Endothelial cell of umbilical vein (primary cell): ENCODE measurements around the gene INO80B. TPM values are rescaled to one million over a fixed set of nuclear protein-coding genes. Genes with fewer than 3 reads are reported as not detected.

ENCODE experiments used
- BruUV-seq: library from RNA; stranded (reverse); fragments of 400-500 nt; replicated peaks from 2 replicates; lab custom pipeline; 2021; lab: Mats Ljungman, UMichigan
- CTCF ChIA-PET: fragments of 300-600, 350-600 bp; sonication (Branson Sonifier 250); formaldehyde crosslinking; loops from one replicate; lab custom pipeline; 2021; ENCODE audit warnings: antibody characterized with exemption, inconsistent platforms; lab: Charles Lee
- POLR2A ChIA-PET: fragments of 300-600, 350-600 bp; sonication (Branson Sonifier 250); formaldehyde crosslinking; loops from one replicate; lab custom pipeline; 2021; ENCODE audit warnings: antibody characterized with exemption, inconsistent platforms; lab: Charles Lee
- DNase-seq: peaks from one replicate; pipeline ENCODE4 v3.0.0-alpha.2; 2011; ENCODE audit warnings: low read depth, low spot score
- FAIRE-seq: peaks from 2 replicates; lab custom pipeline; 2011; peaks lifted over from hg19 to GRCh38; lab: Jason Lieb, UNC
- H2AFZ ChIP-seq: 2 replicates; pipeline ENCODE4 v1.6.0; 2012; ENCODE audit warnings: low read depth, low read length, control low read depth, inconsistent platforms
- H3K27ac ChIP-seq: 2 replicates; pipeline ENCODE4 v1.5.1; 2011; ENCODE audit warnings: low read depth, mild to moderate bottlenecking, control low read depth, low read length, moderate library complexity; ENCODE audit not compliant: insufficient read depth
- H3K27me3 ChIP-seq, 2 experiments: 2 replicates each; pipeline versions ENCODE4 v1.6.0 to v1.6.1; 2011; ENCODE audit warnings: low read length in 2 of 2, mixed read lengths in 1 of 2; ENCODE audit not compliant: control insufficient read depth in 2 of 2, insufficient read depth in 2 of 2
- H3K36me3 ChIP-seq, 2 experiments: 2 replicates in 1 of 2; 3 replicates in 1 of 2; pipeline ENCODE4 v1.5.1; 2011; ENCODE audit warnings: low read length in 2 of 2, mild to moderate bottlenecking in 1 of 2, moderate library complexity in 1 of 2; ENCODE audit not compliant: control insufficient read depth in 2 of 2, insufficient read depth in 2 of 2; ENCODE audit errors: extremely low read depth in 1 of 2
- H3K4me1 ChIP-seq: 3 replicates; pipeline ENCODE4 v1.5.1; 2011; ENCODE audit warnings: mild to moderate bottlenecking, low read length; ENCODE audit not compliant: control insufficient read depth, insufficient read depth; ENCODE audit errors: extremely low read depth
- H3K4me2 ChIP-seq: 2 replicates; pipeline ENCODE4 v1.6.1; 2011; ENCODE audit warnings: low read length, control low read depth, mixed read lengths; ENCODE audit not compliant: insufficient read depth
- H3K4me3 ChIP-seq, 3 experiments: fragments of 200-600 bp in 1 of 3; sonication (generic), shearing (Covaris generic) in 1 of 3; replicated peaks in 1 of 3; 2 replicates each; pipeline ENCODE4 v1.5.1; 2011 to 2016; ENCODE audit warnings: control low read depth in 3 of 3, low read length in 3 of 3, mild to moderate bottlenecking in 2 of 3, inconsistent platforms in 1 of 3, low read depth in 1 of 3, moderate library complexity in 1 of 3; ENCODE audit not compliant: insufficient read depth in 1 of 3
- H3K79me2 ChIP-seq: 2 replicates; pipeline ENCODE4 v1.6.0; 2012; ENCODE audit warnings: low read length, inconsistent platforms; ENCODE audit not compliant: control insufficient read depth, insufficient read depth
- H3K9ac ChIP-seq: replicated peaks from 2 replicates; pipeline ENCODE3; 2011; ENCODE audit warnings: low read length, control low read depth; ENCODE audit not compliant: insufficient read depth; ENCODE audit errors: extremely low read depth
- H3K9me1 ChIP-seq: replicated peaks from 3 replicates; pipeline ENCODE4 v1.6.0; 2011; ENCODE audit warnings: mild to moderate bottlenecking, low read length; ENCODE audit not compliant: control insufficient read depth, insufficient read depth; ENCODE audit errors: extremely low read depth
- H3K9me3 ChIP-seq: replicated peaks from 2 replicates; pipeline ENCODE4 v1.5.1; 2012; ENCODE audit warnings: low read length, inconsistent platforms; ENCODE audit not compliant: control insufficient read depth, insufficient read depth
- H4K20me1 ChIP-seq: replicated peaks from 2 replicates; pipeline ENCODE3; 2011; ENCODE audit warnings: mild to moderate bottlenecking, low read length; ENCODE audit not compliant: control insufficient read depth, insufficient read depth; ENCODE audit errors: extremely low read depth
- EZH2 ChIP-seq: IDR thresholded peaks from 2 replicates; pipeline ENCODE4 v1.6.1; 2012; ENCODE audit warnings: borderline replicate concordance, low read depth, mild to moderate bottlenecking, moderate library complexity, low read length, inconsistent platforms; ENCODE audit not compliant: severe bottlenecking
- JUN ChIP-seq: IDR thresholded peaks from 2 replicates; pipeline ENCODE4 v1.6.1; 2011; ENCODE audit warnings: borderline replicate concordance, low read depth; ENCODE audit not compliant: insufficient read length, insufficient read depth
- POLR2A ChIP-seq: IDR thresholded peaks from 2 replicates; pipeline ENCODE4 v1.6.1; 2012; ENCODE audit warnings: low read depth, mild to moderate bottlenecking, control low read depth, low read length
- POLR2AphosphoS5 ChIP-seq: IDR thresholded peaks from 2 replicates; pipeline ENCODE4 v1.6.1; 2012; ENCODE audit warnings: low read depth, mild to moderate bottlenecking, control low read depth, low read length, moderate library complexity; ENCODE audit not compliant: insufficient read depth
- dilution Hi-C: fragments of 300-500 bp; cut with MboI; formaldehyde crosslinking; loops from one replicate; pipeline ENCODE4 v1.15.0; 2019; ENCODE audit warnings: low sequenced_read_pairs; ENCODE audit not compliant: extremely low pct_ligation_motif_present
- intact Hi-C: fragments of 100-400 bp; cut with micrococcal nuclease; formaldehyde crosslinking; loops from one replicate; pipeline ENCODE4 v1.10.0; 2022
- polyA plus RNA-seq, 4 experiments: library from polyadenylated mRNA; depleted of rRNA in 3 of 4; stranded (reverse) in 3 of 4; unstranded in 1 of 4; fragments of >200 nt; gene quantifications; 2 replicates each; pipeline versions ENCODE4 v1.2.1 to v1.2.3, GENCODE V29; 2011 to 2012; ENCODE audit warnings: missing spikeins in 1 of 4
- total RNA-seq: library from RNA; stranded (reverse); gene quantifications from 2 replicates; pipeline ENCODE4 v1.2.3, GENCODE V29; 2021
- TF ChIP-seq, protein P1 (sequence below): IDR thresholded peaks from 2 replicates; pipeline ENCODE4 v1.6.1; 2011; ENCODE audit not compliant: insufficient read depth, insufficient read length
- TF ChIP-seq, protein P2 (sequence below), 2 donors: IDR thresholded peaks; 1 replicate in 1 of 2; 2 replicates in 1 of 2; pipeline ENCODE4 v1.5.1; 2011; ENCODE audit warnings: low read length in 2 of 2, mild to moderate bottlenecking in 2 of 2, moderate library complexity in 2 of 2, control low read depth in 1 of 2, inconsistent platforms in 1 of 2, low read depth in 1 of 2; ENCODE audit not compliant: insufficient read depth in 1 of 2; ENCODE audit errors: extremely low read depth in 1 of 2

The INO80B gene
- total and polyA plus RNA-seq, 2 donors (not counting 3 experiments of a cell fraction or from before 2014, with no cell fraction given): 15.1 to 24.2 TPM

DNA sequence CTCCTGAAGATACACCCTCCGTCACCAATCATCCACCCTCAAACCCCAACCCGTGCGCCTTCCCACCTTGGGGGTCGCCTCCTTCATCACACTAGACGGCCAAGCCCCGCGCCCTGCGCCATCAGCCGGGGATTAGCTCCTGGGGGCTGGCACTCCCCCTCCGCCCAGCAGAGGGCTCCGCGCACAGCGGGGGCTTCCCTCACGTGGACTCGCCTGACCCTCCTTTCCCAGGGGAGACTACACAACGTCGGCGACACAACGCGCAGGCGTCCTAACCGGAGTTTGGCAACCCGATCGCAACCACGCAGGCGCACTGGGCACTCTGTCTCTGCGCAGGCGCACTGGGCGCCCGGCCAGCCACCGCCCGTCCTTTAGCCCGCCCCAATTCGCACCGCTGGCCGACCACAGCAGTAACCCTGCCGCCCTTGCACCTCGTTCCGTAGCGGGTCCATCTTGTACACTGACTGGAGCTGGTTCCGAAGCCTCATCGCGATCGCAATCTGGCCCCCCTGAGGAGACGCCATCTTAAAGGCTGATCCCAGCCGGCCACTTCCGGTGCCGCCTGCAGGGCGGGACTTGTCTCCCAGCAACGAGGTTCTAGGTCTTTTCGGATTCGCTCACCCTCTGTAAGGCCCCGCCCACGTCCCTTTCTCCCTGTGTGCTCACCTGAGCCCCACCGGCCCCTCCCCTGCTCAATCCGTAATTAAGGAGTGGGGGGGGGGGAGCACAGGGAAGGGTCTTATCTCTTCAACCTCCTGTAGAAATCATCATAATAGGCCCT is 52.4 kb downstream of the INO80B start, which contains the start of gene PCGF1:
Gene PCGF1 (minus strand): TSS at position 551 of the 781 bp plus-strand sequence. CDS start 27 bp downstream, at position 524.
- peaks cover 4% of the 10 kb centered on the region for H3K79me2 ChIP-seq
- dilution Hi-C loops (no loop called here), intact Hi-C loops (loop anchor here (1.0 to 2.0 kb wide), 4 partner anchors 22 to 80 kb away; partner anchors contain the start of genes AUP1, DOK1, HTRA2 and TTC31)
- FAIRE-seq (peak; percentile 98), DNase-seq (peak; percentile 98)
- no peaks in the 10 kb centered on the region for H4K20me1 ChIP-seq
- peak within 1 kb of the TSS; percentile 3 to 75 (median 37) for H3K4me3 ChIP-seq
- peak within 1 kb of the TSS; percentile 29 for H2AFZ ChIP-seq
- H3K36me3 ChIP-seq: peaks cover 0 to 4% of the 10 kb centered on the region in 2 experiments
- peak within 1 kb of the TSS; percentile 66 for H3K4me2 ChIP-seq
- peaks cover 31 to 40% of the 10 kb centered on the region in 2 experiments for H3K27me3 ChIP-seq
- no peaks in the 10 kb centered on the region for H3K9me1 ChIP-seq
- CTCF ChIA-PET: interaction anchor here (0.6 to 2.5 kb wide), 9 partner anchors 8 to 86 kb away, joined by 3 to 15 read pairs (median 5); partner anchors contain the start of genes AUP1, CCDC142, HTRA2 and LBX2
- peak within 1 kb of the TSS; percentile 69 for H3K9ac ChIP-seq
- BruUV-seq: no TSS peak
- POLR2A ChIA-PET: no interaction called here
- no peaks in the 10 kb centered on the region for H3K9me3 ChIP-seq
- peak within 1 kb of the TSS; percentile 54 for H3K27ac ChIP-seq
- peaks cover 27% of the 10 kb centered on the region for H3K4me1 ChIP-seq
- TF ChIP-seq POLR2AphosphoS5 (peak; percentile 66), EZH2 (no peak), POLR2A (peak; percentile 75), JUN (no peak)
- TF ChIP-seq, protein P1, sequence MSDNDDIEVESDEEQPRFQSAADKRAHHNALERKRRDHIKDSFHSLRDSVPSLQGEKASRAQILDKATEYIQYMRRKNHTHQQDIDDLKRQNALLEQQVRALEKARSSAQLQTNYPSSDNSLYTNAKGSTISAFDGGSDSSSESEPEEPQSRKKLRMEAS: peak; percentile 68
- TF ChIP-seq, protein P2, sequence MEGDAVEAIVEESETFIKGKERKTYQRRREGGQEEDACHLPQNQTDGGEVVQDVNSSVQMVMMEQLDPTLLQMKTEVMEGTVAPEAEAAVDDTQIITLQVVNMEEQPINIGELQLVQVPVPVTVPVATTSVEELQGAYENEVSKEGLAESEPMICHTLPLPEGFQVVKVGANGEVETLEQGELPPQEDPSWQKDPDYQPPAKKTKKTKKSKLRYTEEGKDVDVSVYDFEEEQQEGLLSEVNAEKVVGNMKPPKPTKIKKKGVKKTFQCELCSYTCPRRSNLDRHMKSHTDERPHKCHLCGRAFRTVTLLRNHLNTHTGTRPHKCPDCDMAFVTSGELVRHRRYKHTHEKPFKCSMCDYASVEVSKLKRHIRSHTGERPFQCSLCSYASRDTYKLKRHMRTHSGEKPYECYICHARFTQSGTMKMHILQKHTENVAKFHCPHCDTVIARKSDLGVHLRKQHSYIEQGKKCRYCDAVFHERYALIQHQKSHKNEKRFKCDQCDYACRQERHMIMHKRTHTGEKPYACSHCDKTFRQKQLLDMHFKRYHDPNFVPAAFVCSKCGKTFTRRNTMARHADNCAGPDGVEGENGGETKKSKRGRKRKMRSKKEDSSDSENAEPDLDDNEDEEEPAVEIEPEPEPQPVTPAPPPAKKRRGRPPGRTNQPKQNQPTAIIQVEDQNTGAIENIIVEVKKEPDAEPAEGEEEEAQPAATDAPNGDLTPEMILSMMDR (IDR thresholded peaks at IDR 0.05; ENCODE audit: extremely low read depth in 1 of 2, insufficient read depth in 1 of 2, low read depth in 1 of 2, low read length in 2 of 2): peak; percentile 41 to 81

Other genes starting within 250 kb of the INO80B start
- 0.97 and 1.2 TPM in 2 replicates for gene SLC4A5, start 111.7 kb upstream of the INO80B start, total RNA-seq
- 0.12 and 0.21 TPM in 2 replicates for gene SLC4A5, start 111.7 kb upstream of the INO80B start, polyA plus RNA-seq
- 165 and 170 TPM in 2 replicates for gene DCTN1, start 74.8 kb upstream of the INO80B start, total RNA-seq
- gene DCTN1, start 74.8 kb upstream of the INO80B start, polyA plus RNA-seq: 120 and 130 TPM in 2 replicates
- gene C2orf81, start 33.5 kb upstream of the INO80B start, total RNA-seq: 0.51 and 0.71 TPM in 2 replicates
- gene C2orf81, start 33.5 kb upstream of the INO80B start, polyA plus RNA-seq: 0.16 and 0.17 TPM in 2 replicates
- gene WDR54, start 33.4 kb upstream of the INO80B start, total RNA-seq: 21.7 and 24.9 TPM in 2 replicates
- 46.3 and 53.0 TPM in 2 replicates for gene WDR54, start 33.4 kb upstream of the INO80B start, polyA plus RNA-seq
- 19.8 and 20.0 TPM in 2 replicates for gene RTKN, start 13.2 kb upstream of the INO80B start, total RNA-seq
- gene RTKN, start 13.2 kb upstream of the INO80B start, polyA plus RNA-seq: 20.7 and 27.5 TPM in 2 replicates
- 44.5 and 50.5 TPM in 2 replicates for gene WBP1, start 3.4 kb downstream of the INO80B start, total RNA-seq
- gene WBP1, start 3.4 kb downstream of the INO80B start, polyA plus RNA-seq: 209 and 241 TPM in 2 replicates
- gene MOGS, start 10.3 kb downstream of the INO80B start, total RNA-seq: 78.3 and 79.9 TPM in 2 replicates
- 75.9 and 88.0 TPM in 2 replicates for gene MOGS, start 10.3 kb downstream of the INO80B start, polyA plus RNA-seq
- 69.7 and 70.4 TPM in 2 replicates for gene MRPL53, start 17.6 kb downstream of the INO80B start, total RNA-seq
- gene MRPL53, start 17.6 kb downstream of the INO80B start, polyA plus RNA-seq: 68.7 and 107 TPM in 2 replicates
- 20.3 and 23.8 TPM in 2 replicates for gene CCDC142, start 27.9 kb downstream of the INO80B start, total RNA-seq
- gene CCDC142, start 27.9 kb downstream of the INO80B start, polyA plus RNA-seq: 12.8 and 13.5 TPM in 2 replicates
- gene TTC31, start 28.0 kb downstream of the INO80B start, total RNA-seq: 20.1 and 21.8 TPM in 2 replicates
- 24.1 and 24.8 TPM in 2 replicates for gene TTC31, start 28.0 kb downstream of the INO80B start, polyA plus RNA-seq
- 3.8 and 4.3 TPM in 2 replicates for gene LBX2, start 44.5 kb downstream of the INO80B start, total RNA-seq
- gene LBX2, start 44.5 kb downstream of the INO80B start, polyA plus RNA-seq: 2.8 and 4.0 TPM in 2 replicates
- 17.4 and 21.0 TPM in 2 replicates for gene PCGF1, start 52.6 kb downstream of the INO80B start, total RNA-seq
- gene PCGF1, start 52.6 kb downstream of the INO80B start, polyA plus RNA-seq: 17.4 and 19.2 TPM in 2 replicates
- gene TLX2, start 59.4 kb downstream of the INO80B start, total RNA-seq: not detected in 2 replicates
- not detected in 2 replicates for gene TLX2, start 59.4 kb downstream of the INO80B start, polyA plus RNA-seq
- gene DQX1, start 71.1 kb downstream of the INO80B start, total RNA-seq: 0.44 and 0.69 TPM in 2 replicates
- gene DQX1, start 71.1 kb downstream of the INO80B start, polyA plus RNA-seq: 0.03 and 0.06 TPM in 2 replicates
- 103 and 109 TPM in 2 replicates for gene AUP1, start 74.6 kb downstream of the INO80B start, total RNA-seq
- gene AUP1, start 74.6 kb downstream of the INO80B start, polyA plus RNA-seq: 187 and 203 TPM in 2 replicates
- gene HTRA2, start 74.8 kb downstream of the INO80B start, total RNA-seq: 32.6 and 34.3 TPM in 2 replicates
- 52.8 and 54.1 TPM in 2 replicates for gene HTRA2, start 74.8 kb downstream of the INO80B start, polyA plus RNA-seq
- gene LOXL3, start 98.9 kb downstream of the INO80B start, total RNA-seq: 0.95 and 0.97 TPM in 2 replicates
- gene LOXL3, start 98.9 kb downstream of the INO80B start, polyA plus RNA-seq: 1.1 and 1.3 TPM in 2 replicates
- gene DOK1, start 99.6 kb downstream of the INO80B start, total RNA-seq: 12.7 and 14.3 TPM in 2 replicates
- gene DOK1, start 99.6 kb downstream of the INO80B start, polyA plus RNA-seq: 10.4 and 13.8 TPM in 2 replicates
- not detected in 2 replicates for gene M1AP, start 193.2 kb downstream of the INO80B start, total RNA-seq
- gene M1AP, start 193.2 kb downstream of the INO80B start, polyA plus RNA-seq: 0.04 TPM in 1 of 2 replicates, not detected in the other
- gene SEMA4F, start 199.2 kb downstream of the INO80B start, total RNA-seq: 5.9 and 6.0 TPM in 2 replicates
- 4.9 and 5.3 TPM in 2 replicates for gene SEMA4F, start 199.2 kb downstream of the INO80B start, polyA plus RNA-seq